ENCODE results near the gene ERVK3-1. TPM values are rescaled to one million over a fixed set of nuclear protein-coding genes. Genes with fewer than 3 reads are reported as not detected.
A peak's percentile ranks its signal among the peaks of the same experiment; 100 is the strongest.
"Not testable (repeated sequence)": the region's sequence is repeated elsewhere in the genome, so short reads cannot be mapped to it uniquely, and the experiment has no call there.

ERVK3-1 gene
- total RNA-seq, 2 experiments from 2014 or later: 38.6 to 53.6 TPM

GRCh38 chr19:58304748-58305064 is 471 bp upstream of the ERVK3-1 start:
- H3K27me3 Mint-ChIP-seq: no peaks in the 10 kb centered on the region
- ATAC-seq (peak; percentile 4), DNase-seq (no peak)
- H3K27ac Mint-ChIP-seq: peak overlapping the region; percentile 100
- intact Hi-C loops (cut with DNase I, micrococcal nuclease): loop anchor here (1.0 to 5.0 kb wide), 22 partner anchors 22 to 1992 kb away; partner anchors contain the start of genes RPS5 (in 2 of the 2), ZNF8 (in 2 of the 2), ZSCAN22 (in 2 of the 2) and MZF1 (in 1 of the 2)
- H3K9me3 Mint-ChIP-seq (ENCODE audit: low read depth): no peaks in the 10 kb centered on the region
- ChIA-PET POLR2A (no interaction called here), CTCF (interaction anchor here (0.6 to 1.4 kb wide), 2 partner anchors 19 to 252 kb away, joined by 3 to 4 read pairs; no protein-coding TSS in a partner anchor)
- peaks cover 49% of the 10 kb centered on the region for H3K4me1 Mint-ChIP-seq
- peaks cover 71% of the 10 kb centered on the region for H3K36me3 Mint-ChIP-seq (ENCODE audit: low read depth)
- H3K4me3 Mint-ChIP-seq: peak overlapping the region; percentile 99

- Mint-ChIP-seq H3K4me1 (peaks cover 52% of the 10 kb centered on the region), H3K36me3 (ENCODE audit: low read depth) (peaks cover 69% of the 10 kb centered on the region), H3K9me3 (ENCODE audit: low read depth) (no peaks in the 10 kb centered on the region), H3K27ac (peak overlapping the region; percentile 100), H3K4me3 (peak overlapping the region; percentile 99), H3K27me3 (no peaks in the 10 kb centered on the region)
- intact Hi-C loops (cut with DNase I, micrococcal nuclease): loop anchor here (1.0 to 5.0 kb wide), 22 partner anchors 20 to 1994 kb away; partner anchors contain the start of genes RPS5 (in 2 of the 2), ZNF8 (in 2 of the 2), ZSCAN22 (in 2 of the 2) and MZF1 (in 1 of the 2)
- CTCF ChIA-PET: interaction anchor here (0.8 to 1.8 kb wide), 3 partner anchors 28 to 201 kb away, joined by 3 to 5 read pairs (median 3); no protein-coding TSS in a partner anchor
- ATAC-seq (no peak), DNase-seq (peak; percentile 10)
- POLR2A ChIA-PET: no interaction called here
Observed at GRCh38 chr19:58305932-58306323, 751 bp downstream of the ERVK3-1 start.

GRCh38 chr19:58307736-58308135 is 2.6 kb downstream of the ERVK3-1 start:
- no peaks in the 10 kb centered on the region for H3K27me3 Mint-ChIP-seq
- no peak for ATAC-seq
- intact Hi-C loops (cut with DNase I, micrococcal nuclease): loop anchor here (5.0 kb wide), 2 partner anchors 80 to 1995 kb away; partner anchors contain the start of genes RPS5 (in 1 of the 2) and ZSCAN5A (in 1 of the 2)

GRCh38 chr19:58310685-58311084 is 5.5 kb downstream of the ERVK3-1 start:
- peaks cover 39% of the 10 kb centered on the region for H3K4me1 Mint-ChIP-seq
- ATAC-seq; H3K27me3 Mint-ChIP-seq; H3K9me3 Mint-ChIP-seq (ENCODE audit: low read depth); H3K4me3 Mint-ChIP-seq; POLR2A ChIA-PET; intact Hi-C loops (cut with DNase I, micrococcal nuclease); H3K27ac Mint-ChIP-seq: not testable (repeated sequence)
- peak; percentile 40 for DNase-seq
- CTCF ChIA-PET: interaction anchor here (0.6 to 1.1 kb wide), 2 partner anchors 8 to 736 kb away, joined by 3 to 4 read pairs; no protein-coding TSS in a partner anchor
- peaks cover 86% of the 10 kb centered on the region for H3K36me3 Mint-ChIP-seq (ENCODE audit: low read depth)

More at GRCh38 chr19:58307736-58308135, 2.6 kb downstream of the ERVK3-1 start:
- Mint-ChIP-seq H3K9me3 (ENCODE audit: low read depth) (no peaks in the 10 kb centered on the region), H3K27ac (no peak overlapping the region), H3K4me1 (peaks cover 52% of the 10 kb centered on the region), H3K4me3 (no peak overlapping the region), H3K36me3 (ENCODE audit: low read depth) (peaks cover 77% of the 10 kb centered on the region)
- CTCF ChIA-PET: no interaction called here
- no peak for DNase-seq
- POLR2A ChIA-PET: no interaction called here

- H3K27ac Mint-ChIP-seq: no peak overlapping the region
- no peaks in the 10 kb centered on the region for H3K9me3 Mint-ChIP-seq (ENCODE audit: low read depth)
- ChIA-PET CTCF (interaction anchor here (0.6 to 0.7 kb wide), 3 partner anchors 24 to 736 kb away, joined by 3 read pairs; no protein-coding TSS in a partner anchor), POLR2A (no interaction called here)
- H3K36me3 Mint-ChIP-seq (ENCODE audit: low read depth): peaks cover 85% of the 10 kb centered on the region
- DNase-seq (no peak), ATAC-seq (no peak)
- no peaks in the 10 kb centered on the region for H3K27me3 Mint-ChIP-seq
- no peak overlapping the region for H3K4me3 Mint-ChIP-seq
- intact Hi-C loops (cut with DNase I, micrococcal nuclease): no loop called here
- H3K4me1 Mint-ChIP-seq: peaks cover 32% of the 10 kb centered on the region
Observed at GRCh38 chr19:58311345-58311865, 6.2 kb downstream of the ERVK3-1 start.

GRCh38 chr19:58315580-58315979 is 10.4 kb downstream of the ERVK3-1 start:
- Mint-ChIP-seq H3K27ac (no peak overlapping the region), H3K27me3 (no peaks in the 10 kb centered on the region), H3K36me3 (ENCODE audit: low read depth) (peaks cover 47% of the 10 kb centered on the region), H3K4me3 (no peak overlapping the region), H3K4me1 (no peaks in the 10 kb centered on the region), H3K9me3 (ENCODE audit: low read depth) (no peaks in the 10 kb centered on the region)
- POLR2A ChIA-PET: no interaction called here
- intact Hi-C loops (cut with DNase I, micrococcal nuclease): no loop called here
- CTCF ChIA-PET: no interaction called here
- DNase-seq (no peak), ATAC-seq (no peak)

- Mint-ChIP-seq H3K36me3 (ENCODE audit: low read depth) (peaks cover 32% of the 10 kb centered on the region), H3K4me3 (no peak overlapping the region), H3K27me3 (no peaks in the 10 kb centered on the region), H3K27ac (no peak overlapping the region), H3K4me1 (no peaks in the 10 kb centered on the region), H3K9me3 (ENCODE audit: low read depth) (no peaks in the 10 kb centered on the region)
- ATAC-seq (no peak), DNase-seq (peak; percentile 41)
- CTCF ChIA-PET: interaction anchor here (0.6 kb wide), 1 partner anchor 42 kb away, joined by 3 read pairs; no protein-coding TSS in a partner anchor
- POLR2A ChIA-PET: no interaction called here
- intact Hi-C loops (cut with DNase I, micrococcal nuclease): no loop called here
Observed at GRCh38 chr19:58317476-58318072, 12.4 kb downstream of the ERVK3-1 start.

- Mint-ChIP-seq H3K9me3 (ENCODE audit: low read depth) (no peaks in the 10 kb centered on the region), H3K4me3 (no peak overlapping the region), H3K4me1 (no peaks in the 10 kb centered on the region), H3K27me3 (no peaks in the 10 kb centered on the region), H3K36me3 (ENCODE audit: low read depth) (peaks cover 25% of the 10 kb centered on the region), H3K27ac (no peak overlapping the region)
- ChIA-PET CTCF (interaction anchor here (1.3 kb wide), 1 partner anchor 8 kb away, joined by 4 read pairs; no protein-coding TSS in a partner anchor), POLR2A (no interaction called here)
- ATAC-seq: no peak
- no peak for DNase-seq
- intact Hi-C loops (cut with DNase I, micrococcal nuclease): no loop called here
Observed at GRCh38 chr19:58318297-58318696, 13.1 kb downstream of the ERVK3-1 start.

GRCh38 chr19:58319241-58319640 is 14.1 kb downstream of the ERVK3-1 start:
- Mint-ChIP-seq H3K4me3 (no peak overlapping the region), H3K36me3 (ENCODE audit: low read depth) (peaks cover 16% of the 10 kb centered on the region), H3K27ac (no peak overlapping the region), H3K27me3 (no peaks in the 10 kb centered on the region), H3K9me3 (ENCODE audit: low read depth) (no peaks in the 10 kb centered on the region), H3K4me1 (no peaks in the 10 kb centered on the region)
- CTCF ChIA-PET: interaction anchor here (1.3 kb wide), 1 partner anchor 9 kb away, joined by 4 read pairs; no protein-coding TSS in a partner anchor
- intact Hi-C loops (cut with DNase I, micrococcal nuclease): no loop called here
- POLR2A ChIA-PET: no interaction called here
- DNase-seq: no peak
- ATAC-seq: no peak

GRCh38 chr19:58325311-58326022 is 20.3 kb downstream of the ERVK3-1 start:
- ATAC-seq (no peak), DNase-seq (peak; percentile 38)
- CTCF ChIA-PET: no interaction called here
- POLR2A ChIA-PET: no interaction called here
- Mint-ChIP-seq H3K36me3 (ENCODE audit: low read depth) (no peaks in the 10 kb centered on the region), H3K27ac (no peak overlapping the region), H3K4me1 (peaks cover 4% of the 10 kb centered on the region), H3K9me3 (ENCODE audit: low read depth) (no peaks in the 10 kb centered on the region), H3K27me3 (no peaks in the 10 kb centered on the region), H3K4me3 (no peak overlapping the region)
- intact Hi-C loops (cut with DNase I, micrococcal nuclease): loop anchor here (1.0 to 2.0 kb wide), 6 partner anchors 20 to 115 kb away; partner anchors contain the start of genes ERVK3-1 (in 2 of the 2), ZNF8 (in 2 of the 2), ZNF132 (in 1 of the 2) and ZNF497 (in 1 of the 2)

- Mint-ChIP-seq H3K27ac (no peak overlapping the region), H3K4me3 (no peak overlapping the region), H3K27me3 (no peaks in the 10 kb centered on the region), H3K9me3 (ENCODE audit: low read depth) (no peaks in the 10 kb centered on the region), H3K36me3 (ENCODE audit: low read depth) (no peaks in the 10 kb centered on the region), H3K4me1 (peaks cover 4% of the 10 kb centered on the region)
- peak; percentile 45 for ATAC-seq
- intact Hi-C loops (cut with DNase I, micrococcal nuclease): loop anchor here (1.0 to 2.0 kb wide), 6 partner anchors 21 to 114 kb away; partner anchors contain the start of genes ERVK3-1 (in 2 of the 2), ZNF8 (in 2 of the 2), ZNF132 (in 1 of the 2) and ZNF497 (in 1 of the 2)
- ChIA-PET POLR2A (interaction anchor here (1.1 kb wide), 1 partner anchor 192 kb away, joined by 6 read pairs; the partner anchor contains the start of gene ZBTB45), CTCF (interaction anchor here (1.3 kb wide), 1 partner anchor 18 kb away, joined by 4 read pairs; no protein-coding TSS in a partner anchor)
- DNase-seq: no peak
Observed at GRCh38 chr19:58326501-58326913, 21.3 kb downstream of the ERVK3-1 start.
